Kidney capillary endothelial cell (primary cell): ENCODE results near the gene PRSS57.
A peak's percentile ranks its signal among the peaks of the same experiment; 100 is the strongest.

Experiments used
- DNase-seq: peaks from one replicate; pipeline ENCODE4 v3.0.0-alpha.2; 2018; ENCODE audit warnings: low spot score

Gene PRSS57

GRCh38 chr19:694481-695351, 536 bp downstream of the PRSS57 start:
- DNase-seq: no peak

- DNase-seq: no peak
Observed at GRCh38 chr19:690203-690602, 5.0 kb downstream of the PRSS57 start.

- no peak for DNase-seq
Observed at GRCh38 chr19:688992-689391, 6.3 kb downstream of the PRSS57 start.

GRCh38 chr19:688214-688613, 7.0 kb downstream of the PRSS57 start:
- DNase-seq: no peak

DNA sequence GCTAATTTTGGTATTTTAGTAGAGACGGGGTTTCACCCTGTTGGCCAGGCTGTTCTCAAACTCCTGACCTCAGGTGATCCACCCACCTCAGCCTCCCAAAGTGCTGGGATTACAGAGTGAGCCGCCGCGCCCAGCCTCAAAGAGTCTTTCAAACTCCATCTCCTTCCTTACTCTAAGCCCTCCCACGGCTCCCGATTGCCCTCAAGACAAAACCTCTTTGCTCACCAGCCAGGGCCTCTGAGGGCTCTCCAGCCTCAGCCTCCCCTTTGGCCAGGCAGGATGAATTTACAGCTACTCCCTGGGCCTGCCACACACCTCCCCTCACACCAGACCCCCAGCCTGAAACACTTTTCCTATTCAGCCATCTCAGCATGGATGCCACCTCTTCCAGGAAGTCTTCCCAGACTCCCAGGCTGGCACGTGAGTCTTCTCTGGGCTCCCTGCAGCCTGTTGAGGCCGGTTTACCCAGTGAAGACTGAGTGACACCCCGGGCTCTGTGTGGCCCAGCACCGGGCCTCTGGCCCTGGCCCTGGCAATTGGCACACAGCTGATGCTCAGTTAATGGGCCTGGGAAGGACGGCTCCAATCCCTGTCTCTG, 7.6 kb downstream of the PRSS57 start:
- DNase-seq: no peak

- DNase-seq: no peak
Observed at GRCh38 chr19:686589-687297, 8.5 kb downstream of the PRSS57 start.

- no peak for DNase-seq
Observed at GRCh38 chr19:685454-685931, 9.8 kb downstream of the PRSS57 start.

- DNase-seq: no peak
Observed at GRCh38 chr19:682678-683320, 12.5 kb downstream of the PRSS57 start.

DNA sequence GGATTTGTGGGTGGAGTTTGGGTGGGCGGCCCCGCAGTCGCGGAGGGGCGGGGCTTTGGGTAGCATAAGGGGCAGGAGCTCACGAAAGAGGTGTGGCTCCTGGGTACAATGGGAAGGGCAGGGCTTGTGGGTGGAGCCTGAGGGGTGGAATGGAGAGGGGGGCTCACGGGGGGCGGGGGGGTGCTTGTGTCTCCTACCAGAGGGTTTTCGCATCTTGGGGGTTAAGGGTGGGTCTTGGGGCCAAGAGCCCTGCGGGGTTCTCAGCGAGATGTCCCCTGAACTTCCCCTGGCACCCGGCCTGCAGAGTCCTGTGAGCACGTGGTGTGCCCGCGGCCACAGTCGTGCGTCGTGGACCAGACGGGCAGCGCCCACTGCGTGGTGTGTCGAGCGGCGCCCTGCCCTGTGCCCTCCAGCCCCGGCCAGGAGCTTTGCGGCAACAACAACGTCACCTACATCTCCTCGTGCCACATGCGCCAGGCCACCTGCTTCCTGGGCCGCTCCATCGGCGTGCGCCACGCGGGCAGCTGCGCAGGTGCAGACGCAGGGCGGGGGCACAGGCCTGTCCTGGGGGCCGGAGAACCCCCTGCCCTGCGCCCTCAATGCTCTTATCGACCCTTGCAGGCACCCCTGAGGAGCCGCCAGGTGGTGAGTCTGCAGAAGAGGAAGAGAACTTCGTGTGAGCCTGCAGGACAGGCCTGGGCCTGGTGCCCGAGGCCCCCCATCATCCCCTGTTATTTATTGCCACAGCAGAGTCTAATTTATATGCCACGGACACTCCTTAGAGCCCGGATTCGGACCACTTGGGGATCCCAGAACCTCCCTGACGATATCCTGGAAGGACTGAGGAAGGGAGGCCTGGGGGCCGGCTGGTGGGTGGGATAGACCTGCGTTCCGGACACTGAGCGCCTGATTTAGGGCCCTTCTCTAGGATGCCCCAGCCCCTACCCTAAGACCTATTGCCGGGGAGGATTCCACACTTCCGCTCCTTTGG, 13.9 kb downstream of the PRSS57 start:
- DNase-seq: no peak

DNA sequence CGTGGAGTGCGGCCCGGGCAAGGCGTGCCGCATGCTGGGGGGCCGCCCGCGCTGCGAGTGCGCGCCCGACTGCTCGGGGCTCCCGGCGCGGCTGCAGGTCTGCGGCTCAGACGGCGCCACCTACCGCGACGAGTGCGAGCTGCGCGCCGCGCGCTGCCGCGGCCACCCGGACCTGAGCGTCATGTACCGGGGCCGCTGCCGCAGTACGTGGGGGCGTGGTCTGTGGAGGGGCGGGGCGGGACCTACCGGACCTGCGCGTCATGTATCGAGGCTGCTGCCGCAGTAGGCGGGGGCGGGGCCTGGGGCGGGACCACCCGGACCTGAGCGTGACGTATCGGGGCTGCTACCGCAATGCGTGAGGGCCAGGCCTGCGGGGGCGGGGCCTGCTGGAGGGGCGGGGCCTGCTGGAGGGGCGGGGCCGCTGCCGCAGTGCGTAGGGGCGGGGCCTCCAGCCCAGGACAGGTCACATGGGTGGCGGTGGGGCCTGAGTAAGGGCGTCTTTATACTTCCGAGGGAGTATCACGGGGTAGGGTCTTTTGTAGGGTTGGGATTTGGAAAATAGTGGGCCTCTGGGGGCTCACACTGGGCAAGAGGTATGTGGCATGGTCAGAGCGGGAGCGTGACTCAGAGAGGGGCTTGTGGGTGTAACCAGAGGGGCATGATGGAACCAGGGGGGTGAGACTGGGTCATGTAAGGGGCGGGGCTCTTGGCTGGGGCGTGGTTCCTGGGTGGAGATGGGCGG, 14.8 kb downstream of the PRSS57 start:
- peak; percentile 93 for DNase-seq

GRCh38 chr19:679418-680286, 15.6 kb downstream of the PRSS57 start:
- no peak for DNase-seq

DNA sequence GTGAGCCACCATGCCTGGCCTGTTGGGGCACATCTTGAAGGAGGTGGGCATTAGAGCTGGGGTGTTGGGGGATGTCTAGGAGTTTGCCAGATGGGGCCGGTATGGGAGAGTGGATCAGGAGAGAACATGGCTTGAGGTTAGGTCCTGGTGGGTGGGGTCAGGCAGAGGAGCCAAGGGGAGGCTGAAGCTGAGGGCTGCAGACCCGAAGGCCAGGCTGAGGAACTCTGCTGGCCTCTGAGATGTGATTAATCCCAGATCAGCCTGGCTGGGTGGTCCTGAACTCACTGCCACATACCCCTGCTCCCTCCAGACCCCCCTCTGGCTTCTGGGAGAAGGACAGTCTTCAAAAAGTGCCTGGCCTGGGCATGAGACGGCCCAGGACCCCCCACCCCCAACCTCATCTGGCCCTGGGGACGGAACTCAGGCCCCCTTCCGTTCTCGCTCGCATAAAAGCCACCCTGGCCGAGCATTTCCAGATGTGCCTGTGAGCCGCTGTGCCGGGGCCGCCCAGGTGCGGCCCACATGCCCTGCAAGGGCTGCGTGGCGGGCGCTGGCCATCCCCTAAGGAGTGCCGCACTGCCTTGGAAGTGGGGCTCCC, 16.4 kb downstream of the PRSS57 start:
- DNase-seq: no peak

DNA sequence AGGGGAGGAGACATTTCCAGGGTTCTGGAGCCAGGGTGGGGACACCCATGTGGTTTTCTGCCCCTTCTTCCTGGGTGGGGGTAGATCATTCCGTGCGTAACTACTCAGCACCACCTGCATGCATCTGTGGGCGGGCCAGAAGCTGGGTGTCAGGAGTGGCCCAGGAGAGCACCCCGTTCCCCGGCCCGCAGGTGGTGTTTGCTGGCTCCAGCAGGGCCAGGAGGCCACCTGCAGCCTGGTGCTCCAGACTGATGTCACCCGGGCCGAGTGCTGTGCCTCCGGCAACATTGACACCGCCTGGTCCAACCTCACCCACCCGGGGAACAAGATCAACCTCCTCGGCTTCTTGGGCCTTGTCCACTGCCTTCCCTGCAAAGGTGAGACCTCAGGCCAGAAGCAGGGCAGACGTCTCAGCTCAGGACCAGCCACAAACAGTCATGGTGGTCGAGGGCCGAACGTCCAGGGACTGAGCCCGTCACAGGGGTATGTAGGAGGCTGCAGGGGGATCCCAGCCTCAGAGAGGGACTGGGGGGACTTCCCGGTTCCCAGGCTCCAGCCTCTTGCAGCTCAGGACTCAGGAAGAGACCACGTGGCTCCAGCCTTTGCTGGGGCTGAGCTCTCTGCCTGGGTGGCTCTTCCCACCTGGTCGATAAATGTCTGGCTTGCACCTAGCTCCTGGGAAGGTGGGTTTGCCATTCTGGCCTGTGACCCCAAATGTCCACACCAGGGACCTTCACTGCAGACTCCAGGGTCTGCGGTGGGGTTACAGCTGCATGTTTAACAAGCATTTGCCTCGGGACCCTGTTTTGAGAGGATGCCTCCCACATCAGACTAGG, 17.4 kb downstream of the PRSS57 start:
- DNase-seq: no peak

DNA sequence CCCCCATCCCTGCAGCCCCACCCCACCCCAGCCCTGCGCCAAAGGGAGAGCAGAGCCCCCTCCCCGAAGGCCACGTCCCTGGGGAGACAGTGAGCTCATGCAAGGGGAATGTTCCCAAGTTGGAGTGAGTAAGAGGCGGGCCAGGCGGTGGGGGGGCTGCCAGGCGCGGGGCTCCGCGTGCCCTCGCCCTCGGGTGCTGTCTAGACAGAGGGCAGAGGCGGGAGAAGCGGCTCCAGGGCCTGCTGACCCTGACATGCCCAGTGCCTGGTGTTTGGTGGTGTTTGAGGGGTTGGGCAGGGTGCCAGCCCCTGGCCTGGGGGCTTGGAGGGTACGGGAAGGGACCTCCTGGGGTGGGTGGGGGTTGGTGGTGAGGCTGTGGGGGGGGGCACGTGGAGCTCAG, 18.1 kb downstream of the PRSS57 start:
- peak; percentile 66 for DNase-seq

DNA sequence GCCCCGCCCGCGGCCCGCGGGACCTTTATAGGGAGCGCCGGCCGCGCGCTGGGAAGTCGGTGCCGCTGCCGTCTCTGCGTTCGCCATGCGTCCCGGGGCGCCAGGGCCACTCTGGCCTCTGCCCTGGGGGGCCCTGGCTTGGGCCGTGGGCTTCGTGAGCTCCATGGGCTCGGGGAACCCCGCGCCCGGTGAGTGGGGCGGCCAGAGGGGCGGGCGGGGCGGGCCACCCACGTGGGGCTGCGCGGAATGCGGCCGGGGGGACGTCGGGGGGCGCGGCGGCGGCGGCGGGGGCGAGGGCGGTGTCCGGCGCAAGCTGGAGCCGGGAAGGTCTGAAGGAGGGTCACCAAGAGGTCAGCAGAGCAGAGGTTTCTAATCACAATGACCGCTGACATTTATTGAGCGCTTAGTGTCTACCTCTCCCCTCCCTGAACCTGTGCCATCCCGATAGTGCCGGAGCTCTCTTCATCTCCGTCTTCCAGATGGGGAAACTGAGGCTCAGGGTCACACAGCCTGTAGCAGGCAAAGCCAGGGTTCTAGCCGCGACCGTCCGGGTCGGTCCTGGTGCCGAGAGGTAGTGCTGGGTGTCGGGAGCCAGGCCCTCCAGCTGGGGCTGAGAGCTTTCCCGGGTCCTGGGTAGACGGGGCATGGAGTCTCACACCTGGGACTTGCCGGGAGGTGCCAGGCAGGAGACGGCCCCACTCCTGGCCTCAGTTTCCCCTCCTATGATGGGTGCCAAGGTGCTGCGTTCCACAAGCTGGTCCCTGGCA, 18.7 kb downstream of the PRSS57 start, which contains the start of gene FSTL3:
TSS of gene FSTL3 (plus strand) at position 54 of the 767 bp plus-strand sequence. CDS start at position 86, 32 bp downstream.
- DNase-seq: no peak

- DNase-seq: no peak
Observed at GRCh38 chr19:676007-676338, 19.3 kb downstream of the PRSS57 start.
